ENCODE data around the gene STK17A. TPM values are rescaled to one million over a fixed set of nuclear protein-coding genes. Genes with fewer than 3 reads are reported as not detected.
A peak's percentile ranks its signal among the peaks of the same experiment; 100 is the strongest.
"Not testable (repeated sequence)": the region's sequence is repeated elsewhere in the genome, so short reads cannot be mapped to it uniquely, and the experiment has no call there.

Gene STK17A
- total RNA-seq, 3 donors from 2014 or later: 17.9 to 30.0 (median 19.5) TPM

GRCh38 chr7:43568529-43568928, 14.4 kb upstream of the STK17A start:
- ATAC-seq: no peak
- Histone ChIP-seq H3K4me3 (no peak overlapping the region), H3K36me3 (ENCODE audit: low read depth) (no peaks in the 10 kb centered on the region), H3K4me1 (ENCODE audit: low read depth) (no peaks in the 10 kb centered on the region), H3K9me3 (no peaks in the 10 kb centered on the region)
- TF ChIP-seq CTCF (IDR thresholded peaks at IDR 0.05): no peak
- intact Hi-C loops (cut with DNase I, micrococcal nuclease): no loop called here
- no peak for DNase-seq

- H3K9me3 ChIP-seq: no peaks in the 10 kb centered on the region
- no peak overlapping the region for H3K4me3 ChIP-seq
- DNase-seq: no peak
- H3K36me3 ChIP-seq (ENCODE audit: low read depth): no peaks in the 10 kb centered on the region
- H3K4me1 ChIP-seq (ENCODE audit: low read depth): no peaks in the 10 kb centered on the region
- no peak for TF ChIP-seq CTCF (IDR thresholded peaks at IDR 0.05)
- ATAC-seq: no peak
- intact Hi-C loops (cut with DNase I, micrococcal nuclease): no loop called here
Observed at GRCh38 chr7:43569424-43569823, 13.5 kb upstream of the STK17A start.

GRCh38 chr7:43570688-43571365, 12.1 kb upstream of the STK17A start:
- Histone ChIP-seq H3K4me1 (ENCODE audit: low read depth) (no peaks in the 10 kb centered on the region), H3K9me3 (no peaks in the 10 kb centered on the region), H3K4me3 (no peak overlapping the region), H3K36me3 (ENCODE audit: low read depth) (no peaks in the 10 kb centered on the region)
- intact Hi-C loops (cut with DNase I, micrococcal nuclease): no loop called here
- no peak for TF ChIP-seq CTCF (IDR thresholded peaks at IDR 0.05)
- no peak for DNase-seq
- no peak for ATAC-seq

GRCh38 chr7:43572516-43573049, 10.3 kb upstream of the STK17A start:
- H3K36me3 ChIP-seq (ENCODE audit: low read depth): no peaks in the 10 kb centered on the region
- H3K4me1 ChIP-seq (ENCODE audit: low read depth): no peaks in the 10 kb centered on the region
- ATAC-seq: peak; percentile 88
- H3K9me3 ChIP-seq: no peaks in the 10 kb centered on the region
- H3K4me3 ChIP-seq: no peak overlapping the region
- no peak for TF ChIP-seq CTCF (IDR thresholded peaks at IDR 0.05)
- peak in 1 of 3 donors; percentile 27 for DNase-seq
- intact Hi-C loops (cut with DNase I, micrococcal nuclease): no loop called here

GRCh38 chr7:43573832-43574231, 9.1 kb upstream of the STK17A start:
- H3K36me3 ChIP-seq (ENCODE audit: low read depth); intact Hi-C loops (cut with DNase I, micrococcal nuclease); H3K9me3 ChIP-seq; DNase-seq; ATAC-seq; H3K4me1 ChIP-seq (ENCODE audit: low read depth); H3K4me3 ChIP-seq: not testable (repeated sequence)

- ATAC-seq (no peak), DNase-seq (no peak)
- no peak overlapping the region for H3K4me3 ChIP-seq
- H3K36me3 ChIP-seq (ENCODE audit: low read depth): no peaks in the 10 kb centered on the region
- no peak for TF ChIP-seq CTCF (IDR thresholded peaks at IDR 0.05)
- intact Hi-C loops (cut with DNase I, micrococcal nuclease): no loop called here
- H3K9me3 ChIP-seq: no peaks in the 10 kb centered on the region
- H3K4me1 ChIP-seq (ENCODE audit: low read depth): no peaks in the 10 kb centered on the region
Observed at GRCh38 chr7:43575506-43575905, 7.4 kb upstream of the STK17A start.

All from mucosa of descending colon (tissue), 3 donors.